ENCODE measurements around the gene CDCA3.

The CDCA3 gene

DNA sequence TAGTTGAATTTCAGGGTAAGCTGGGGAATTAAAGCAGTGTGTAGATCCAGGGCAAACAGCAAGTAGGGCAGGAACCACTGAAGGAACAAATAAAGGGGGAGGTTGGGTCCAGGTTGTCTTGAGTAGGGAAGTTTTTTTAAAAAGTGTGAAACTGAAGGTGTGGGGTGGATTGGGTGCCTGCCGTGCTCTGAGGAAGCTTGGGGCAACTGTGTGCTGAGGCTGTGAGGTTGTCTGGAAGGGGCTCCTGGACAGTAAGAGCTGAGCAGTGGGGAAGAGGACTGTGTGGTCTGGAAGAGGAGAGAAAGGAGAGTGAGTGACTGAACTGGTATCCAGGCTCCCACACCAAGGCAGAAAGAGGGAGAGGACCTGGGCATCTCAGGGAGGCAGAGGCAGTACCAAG, 40.3 kb downstream of the CDCA3 start:
- H3K27ac Mint-ChIP-seq, result no peak overlapping the region
- peaks cover 11% of the 10 kb centered on the region for H3K27me3 Mint-ChIP-seq
- no peak for ATAC-seq
- H3K4me3 Mint-ChIP-seq, result no peak overlapping the region
- no peaks in the 10 kb centered on the region for H3K36me3 Mint-ChIP-seq
- H3K4me1 Mint-ChIP-seq, result peaks cover 21% of the 10 kb centered on the region
- H3K9me3 Mint-ChIP-seq, result no peaks in the 10 kb centered on the region

DNA sequence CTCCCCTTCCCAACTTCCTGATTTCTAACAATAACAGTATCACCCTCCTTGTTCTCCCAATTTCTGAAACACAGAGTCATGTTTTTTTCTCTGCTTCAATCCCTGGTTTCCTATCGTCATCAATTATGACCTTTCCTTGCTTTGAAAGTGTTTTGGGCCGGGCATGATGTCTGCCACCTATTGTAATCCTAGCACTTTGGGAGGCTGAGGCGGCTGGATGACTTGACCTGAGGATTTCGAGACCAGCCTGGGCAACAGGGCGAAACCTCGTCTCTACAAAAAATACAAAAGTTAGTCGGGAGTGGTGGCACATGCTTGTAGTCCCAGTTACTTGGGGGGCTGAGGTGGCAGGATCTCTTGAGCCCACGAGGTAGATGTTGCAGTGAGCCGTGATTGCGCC, 42.0 kb downstream of the CDCA3 start:
- Mint-ChIP-seq H3K27ac (no peak overlapping the region), H3K36me3 (no peaks in the 10 kb centered on the region), H3K9me3 (no peaks in the 10 kb centered on the region), H3K27me3 (peaks cover 10% of the 10 kb centered on the region), H3K4me3 (no peak overlapping the region), H3K4me1 (peaks cover 21% of the 10 kb centered on the region)
- no peak for ATAC-seq

DNA sequence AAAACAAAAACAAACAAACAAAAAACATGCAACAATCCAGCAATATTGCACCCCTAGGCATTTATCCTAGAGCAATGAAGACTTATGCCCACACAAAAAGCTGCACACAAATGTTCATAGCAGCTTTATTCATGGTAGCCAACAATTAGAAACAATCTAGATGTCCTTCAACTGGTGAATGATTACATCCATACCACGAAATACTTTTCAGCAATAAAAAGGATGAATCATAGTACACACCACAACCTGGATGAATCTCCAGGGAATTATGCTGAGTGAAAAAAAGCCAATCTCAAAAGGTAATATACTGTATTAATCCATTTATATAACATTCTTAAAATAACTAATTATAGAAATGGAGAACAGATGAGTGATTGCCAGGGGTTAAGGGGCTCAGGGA, 43.9 kb downstream of the CDCA3 start:
- no peak overlapping the region for H3K4me3 Mint-ChIP-seq
- no peaks in the 10 kb centered on the region for H3K9me3 Mint-ChIP-seq
- ATAC-seq, result no peak
- peaks cover 13% of the 10 kb centered on the region for H3K4me1 Mint-ChIP-seq
- no peak overlapping the region for H3K27ac Mint-ChIP-seq
- H3K36me3 Mint-ChIP-seq, result no peaks in the 10 kb centered on the region
- peaks cover 8% of the 10 kb centered on the region for H3K27me3 Mint-ChIP-seq

DNA sequence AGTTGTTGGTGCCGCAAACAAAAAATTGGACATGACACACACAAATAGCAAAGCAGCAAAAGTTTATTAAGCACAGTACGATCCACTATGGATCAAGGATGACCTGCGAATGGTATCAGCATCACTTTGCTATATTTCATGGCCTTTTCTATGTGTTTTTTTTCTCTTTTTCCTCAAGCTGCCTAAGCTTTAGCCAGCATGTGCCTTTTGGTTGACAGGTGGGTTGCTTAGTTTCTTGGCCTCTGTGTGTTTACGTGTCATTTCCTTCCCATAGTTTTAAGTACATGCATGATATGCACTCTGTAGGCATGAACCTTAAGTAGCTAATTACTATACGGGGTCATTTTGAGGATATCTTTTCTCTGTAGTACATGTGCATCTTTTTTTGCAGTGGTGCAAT, 51.9 kb downstream of the CDCA3 start:
- no peak for ATAC-seq
- no peak overlapping the region for H3K27ac Mint-ChIP-seq
- H3K27me3 Mint-ChIP-seq, result peaks cover 48% of the 10 kb centered on the region
- no peaks in the 10 kb centered on the region for H3K9me3 Mint-ChIP-seq
- no peak overlapping the region for H3K4me3 Mint-ChIP-seq
- H3K4me1 Mint-ChIP-seq, result no peaks in the 10 kb centered on the region
- no peaks in the 10 kb centered on the region for H3K36me3 Mint-ChIP-seq

All from stimulated activated memory B cell treated with anti-CD40 and anti-IgM and Interleukin-4, amounts not matched to agents 10 μg/mL and 1 μg/mL and 100 μg/mL, for 72 hours (primary cell).